Muscle layer of colon (tissue), 2 donors: ENCODE measurements around the gene PLXNB3.

Experiments used
- H3K27ac ChIP-seq: one replicate; pipeline ENCODE4 v1.7.0; 2013; ENCODE audit warnings: low read depth, mild to moderate bottlenecking, low read length, moderate library complexity
- H3K27me3 ChIP-seq, 2 donors: one replicate each; pipeline ENCODE4 v1.7.0; 2013; ENCODE audit warnings: low read length in 2 of 2, mild to moderate bottlenecking in 2 of 2; ENCODE audit not compliant: insufficient read depth in 2 of 2, control insufficient read depth in 1 of 2
- H3K36me3 ChIP-seq: one replicate; pipeline ENCODE4 v1.7.0; 2013; ENCODE audit warnings: mild to moderate bottlenecking, low read length; ENCODE audit not compliant: insufficient read depth
- H3K4me1 ChIP-seq: one replicate; pipeline ENCODE4 v1.7.0; 2013; ENCODE audit warnings: mild to moderate bottlenecking, low read length; ENCODE audit not compliant: insufficient read depth
- H3K4me3 ChIP-seq, 2 donors: one replicate each; pipeline ENCODE4 v1.7.0; 2013; ENCODE audit warnings: low read length in 2 of 2, low read depth in 1 of 2, mild to moderate bottlenecking in 1 of 2, moderate library complexity in 1 of 2
- H3K9ac ChIP-seq: one replicate; pipeline ENCODE4 v1.7.0; 2013; ENCODE audit warnings: low read length
- H3K9me3 ChIP-seq: one replicate; pipeline ENCODE4 v1.7.0; 2013; ENCODE audit warnings: mild to moderate bottlenecking, low read length
- donor health status: abdominal sarcoma.
- donor health status: Adenocarcinoma of cecum.

The PLXNB3 gene

GRCh38 chrX:153765138-153766079 is 1.4 kb downstream of the PLXNB3 start:
- Histone ChIP-seq H3K9me3 (no peaks in the 10 kb centered on the region), H3K4me1 (no peaks in the 10 kb centered on the region), H3K4me3 (peak overlapping the region; percentile 31 to 56), H3K36me3 (peaks cover 12% of the 10 kb centered on the region), H3K27me3 (peaks cover 0 to 11% of the 10 kb centered on the region in 2 donors), H3K27ac (peak overlapping the region; percentile 35), H3K9ac (peak overlapping the region; percentile 49)

GRCh38 chrX:153766098-153766817 is 2.2 kb downstream of the PLXNB3 start:
- H3K9ac ChIP-seq: peak overlapping the region; percentile 49
- no peaks in the 10 kb centered on the region for H3K9me3 ChIP-seq
- peak overlapping the region; percentile 35 for H3K27ac ChIP-seq
- H3K27me3 ChIP-seq: peaks cover 0 to 11% of the 10 kb centered on the region in 2 donors
- H3K4me3 ChIP-seq: peak overlapping the region; percentile 31 to 56
- H3K36me3 ChIP-seq: peaks cover 16% of the 10 kb centered on the region
- no peaks in the 10 kb centered on the region for H3K4me1 ChIP-seq

- Histone ChIP-seq H3K9me3 (no peaks in the 10 kb centered on the region), H3K27ac (peak overlapping the region; percentile 35), H3K36me3 (peaks cover 16% of the 10 kb centered on the region), H3K4me1 (no peaks in the 10 kb centered on the region), H3K4me3 (peak overlapping the region in 1 of 2 donors; percentile 56), H3K27me3 (peaks cover 0 to 17% of the 10 kb centered on the region in 2 donors), H3K9ac (no peak overlapping the region)
Observed at GRCh38 chrX:153766871-153767673, 3.0 kb downstream of the PLXNB3 start.

- no peaks in the 10 kb centered on the region for H3K4me1 ChIP-seq
- no peak overlapping the region for H3K4me3 ChIP-seq
- H3K9me3 ChIP-seq: no peaks in the 10 kb centered on the region
- H3K27ac ChIP-seq: no peak overlapping the region
- H3K27me3 ChIP-seq: peaks cover 0 to 19% of the 10 kb centered on the region in 2 donors
- peaks cover 16% of the 10 kb centered on the region for H3K36me3 ChIP-seq
- H3K9ac ChIP-seq: no peak overlapping the region
Observed at GRCh38 chrX:153767674-153768055, 3.6 kb downstream of the PLXNB3 start.

- Histone ChIP-seq H3K9me3 (no peaks in the 10 kb centered on the region), H3K4me1 (no peaks in the 10 kb centered on the region), H3K4me3 (no peak overlapping the region), H3K9ac (no peak overlapping the region), H3K36me3 (peaks cover 16% of the 10 kb centered on the region), H3K27me3 (peaks cover 0 to 19% of the 10 kb centered on the region in 2 donors), H3K27ac (peak overlapping the region; percentile 44)
Observed at GRCh38 chrX:153768311-153769157, 4.5 kb downstream of the PLXNB3 start.

GRCh38 chrX:153769158-153769864 is 5.3 kb downstream of the PLXNB3 start:
- H3K4me1 ChIP-seq: no peaks in the 10 kb centered on the region
- no peaks in the 10 kb centered on the region for H3K9me3 ChIP-seq
- H3K27me3 ChIP-seq: peaks cover 0 to 19% of the 10 kb centered on the region in 2 donors
- no peak overlapping the region for H3K4me3 ChIP-seq
- H3K9ac ChIP-seq: no peak overlapping the region
- peak overlapping the region; percentile 44 for H3K27ac ChIP-seq
- H3K36me3 ChIP-seq: peaks cover 16% of the 10 kb centered on the region

- H3K27me3 ChIP-seq: peaks cover 0 to 19% of the 10 kb centered on the region in 2 donors
- peaks cover 16% of the 10 kb centered on the region for H3K36me3 ChIP-seq
- H3K9me3 ChIP-seq: no peaks in the 10 kb centered on the region
- H3K4me3 ChIP-seq: no peak overlapping the region
- no peak overlapping the region for H3K9ac ChIP-seq
- H3K4me1 ChIP-seq: no peaks in the 10 kb centered on the region
- no peak overlapping the region for H3K27ac ChIP-seq
Observed at GRCh38 chrX:153769865-153770600, 6.0 kb downstream of the PLXNB3 start.

GRCh38 chrX:153770601-153771414 is 6.8 kb downstream of the PLXNB3 start:
- Histone ChIP-seq H3K9ac (no peak overlapping the region), H3K27me3 (peaks cover 0 to 19% of the 10 kb centered on the region in 2 donors), H3K4me3 (no peak overlapping the region), H3K9me3 (no peaks in the 10 kb centered on the region), H3K4me1 (no peaks in the 10 kb centered on the region), H3K36me3 (peaks cover 16% of the 10 kb centered on the region), H3K27ac (no peak overlapping the region)
